ENCODE results near the gene MAU2. TPM values are rescaled to one million over a fixed set of nuclear protein-coding genes. Genes with fewer than 3 reads are reported as not detected.

The MAU2 gene
- total and polyA plus RNA-seq, 2 of the 8 experiments (the other 6 are each of a cell fraction or from before 2014, with no cell fraction given) = 32.0 to 40.8 TPM

DNA sequence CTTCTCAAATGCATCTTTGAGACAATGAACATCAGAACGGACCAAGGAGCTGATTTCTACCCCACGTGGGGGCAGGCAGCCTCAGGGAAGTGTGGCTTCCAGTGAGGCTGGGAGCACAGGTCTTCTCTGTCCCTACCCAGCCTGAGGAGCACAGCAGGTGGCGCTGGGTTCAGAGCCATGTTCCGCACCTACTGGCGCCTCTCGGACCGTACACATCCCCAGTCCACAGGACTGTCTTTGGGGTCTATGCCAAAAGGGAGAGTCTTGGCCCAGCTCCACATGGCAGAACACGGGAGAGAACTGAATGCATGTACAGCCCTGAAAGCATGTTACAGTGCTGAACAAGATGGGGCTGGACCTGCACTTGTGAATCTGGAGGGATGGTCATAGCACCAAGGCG lies 22.9 kb upstream of the MAU2 start:
- CTCF ChIA-PET (ENCODE audit: partially characterized antibody) = interaction anchor here (1.2 to 1.3 kb wide), 2 partner anchors 19 to 192 kb away, joined by 3 read pairs; no protein-coding TSS in a partner anchor
- Histone ChIP-seq H3K23me2 (ENCODE audit: low read depth, low read length) (no peaks in the 10 kb centered on the region), H3K4ac (replicated peaks; ENCODE audit: insufficient read length, low read depth, low read length) (no peak overlapping the region), H3K14ac (ENCODE audit: insufficient read length) (no peak overlapping the region), H2BK15ac (ENCODE audit: low read length) (no peak overlapping the region), H4K8ac (ENCODE audit: extremely low read depth, insufficient read depth, low read length) (no peak overlapping the region), H4K5ac (ENCODE audit: insufficient read length, low read depth, low read length) (no peak overlapping the region), H2AFZ (ENCODE audit: low read length) (no peak overlapping the region), H3K56ac (replicated peaks; ENCODE audit: insufficient read length, low read depth, low read length) (no peak overlapping the region), H2BK120ac (replicated peaks; ENCODE audit: low read depth, low read length) (no peak overlapping the region), H2BK5ac (ENCODE audit: low read depth, low read length) (no peak overlapping the region), H4K91ac (replicated peaks; ENCODE audit: insufficient read length, low read length) (no peak overlapping the region), H3K36me3 (ENCODE audit: control insufficient read depth in 2 of 4, insufficient read depth in 4 of 4, low read length in 3 of 4) (peaks cover 6 to 33% (median 26%) of the 10 kb centered on the region in 4 experiments), H2BK20ac (ENCODE audit: low read length) (no peak overlapping the region), H3K4me3 (ENCODE audit: extremely low read depth in 1 of 4, insufficient read depth in 2 of 4, low read depth in 3 of 4, low read length in 4 of 4) (no peak overlapping the region), H2AK5ac (ENCODE audit: low read depth, low read length) (no peak overlapping the region), H3K18ac (ENCODE audit: extremely low read depth, low read length) (no peak overlapping the region), H3K79me2 (ENCODE audit: control insufficient read depth in 1 of 2, insufficient read depth in 2 of 2, low read length in 2 of 2) (no peaks in the 10 kb centered on the region), H3K9me3 (ENCODE audit: insufficient read depth in 2 of 2, low read depth in 1 of 2, low read length in 1 of 2) (no peaks in the 10 kb centered on the region), H3K27ac (ENCODE audit: low read depth, low read length) (no peak overlapping the region), H3K79me1 (ENCODE audit: low read depth, low read length) (no peaks in the 10 kb centered on the region), H3K23ac (ENCODE audit: insufficient read length) (no peak overlapping the region), H2BK12ac (ENCODE audit: low read depth, low read length) (no peak overlapping the region), H3K9ac (replicated peaks in 1 of 4; ENCODE audit: extremely low read depth in 1 of 4, low read depth in 3 of 4, low read length in 3 of 4) (no peak overlapping the region), H3K27me3 (replicated peaks in 1 of 4; ENCODE audit: control insufficient read depth in 3 of 4, extremely low read depth in 1 of 4, insufficient read depth in 3 of 4, low read length in 3 of 4) (no peaks in the 10 kb centered on the region), H4K20me1 (replicated peaks in 1 of 2; ENCODE audit: control insufficient read depth in 1 of 2, insufficient read depth in 2 of 2, low read length in 2 of 2) (peaks cover 0 to 11% of the 10 kb centered on the region in 2 experiments), H3K4me2 (ENCODE audit: insufficient read depth in 1 of 2, low read depth in 2 of 2, low read length in 2 of 2) (no peak overlapping the region), H3K4me1 (replicated peaks in 1 of 4; ENCODE audit: control insufficient read depth in 3 of 4, insufficient read depth in 4 of 4, low read length in 3 of 4) (no peaks in the 10 kb centered on the region)
- DNase-seq (ENCODE audit: low read depth in 1 of 2, low spot score in 2 of 2) = no peak
- FAIRE-seq = no peak
- POLR2A ChIA-PET (ENCODE audit: partially characterized antibody) = interaction anchor here (1.1 to 4.0 kb wide), 4 partner anchors 10 to 64 kb away, joined by 3 to 14 read pairs (median 8); partner anchors contain the start of genes MAU2 and SUGP1
- WGBS, 2 experiments (ENCODE audit: extremely low coverage in 1 of 2, insufficient coverage in 1 of 2, insufficient read length in 1 of 2, insufficient replicate concordance in 2 of 2, low coverage in 1 of 2, low lambda C conversion rate in 2 of 2, missing lambda C conversion rate in 1 of 2) = 90% methylated on average over 8 of the region's 9 CpGs; no CpG with 5 or more reads in 1 of the 2 experiments
